Measurements from ENCODE around the gene TMEM19. TPM values are rescaled to one million over a fixed set of nuclear protein-coding genes. Genes with fewer than 3 reads are reported as not detected.
A peak's percentile ranks its signal among the peaks of the same experiment; 100 is the strongest.

Gene TMEM19
- total RNA-seq, 4 donors from 2014 or later = 10.6 to 35.9 (median 20.1) TPM

DNA sequence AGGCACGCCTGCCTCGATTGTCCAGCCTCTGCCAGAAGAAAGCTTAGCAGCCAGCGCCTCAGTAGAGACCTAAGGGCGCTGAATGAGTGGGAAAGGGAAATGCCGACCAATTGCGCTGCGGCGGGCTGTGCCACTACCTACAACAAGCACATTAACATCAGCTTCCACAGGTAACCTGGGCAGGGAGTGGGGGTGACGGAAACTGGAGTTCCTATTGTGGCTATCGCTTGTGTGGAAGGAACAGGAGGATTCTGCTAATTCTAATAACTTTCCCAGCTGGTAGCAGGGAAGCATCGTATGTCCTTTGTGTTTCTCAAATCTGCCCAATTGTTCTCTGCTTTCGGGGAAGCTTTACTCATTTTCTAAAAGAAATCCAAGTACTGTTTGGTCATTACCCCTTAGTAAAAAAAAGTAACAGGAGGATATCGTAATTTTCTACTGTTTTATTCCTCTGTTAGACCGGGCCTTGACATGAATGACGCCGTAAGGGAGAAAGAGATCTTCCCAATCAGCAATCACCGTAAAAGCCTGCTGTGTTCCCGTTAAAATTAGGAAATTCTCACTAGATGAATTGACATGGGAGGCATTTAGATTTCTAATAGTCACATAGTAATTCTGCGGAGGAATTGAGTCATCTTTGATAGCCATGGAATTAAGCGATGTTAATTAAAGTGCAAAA is 21.3 kb upstream of the TMEM19 start:
- H3K36me3 ChIP-seq = no peaks in the 10 kb centered on the region
- intact Hi-C loops (cut with DNase I; ENCODE audit: low total_unique reads) = loop anchor here (10.0 kb wide), 1 partner anchor 90 kb away; the partner anchor contains the start of gene RAB21
- no peaks in the 10 kb centered on the region for H3K9me3 ChIP-seq
- H3K4me1 ChIP-seq = peaks cover 0 to 7% of the 10 kb centered on the region in 2 donors
- H3K27me3 ChIP-seq = no peaks in the 10 kb centered on the region
- no peak for DNase-seq
- H3K27ac ChIP-seq = peak overlapping the region; percentile 93 to 96
- TF ChIP-seq POLR2A (IDR thresholded peaks at IDR 0.05) = no peak
- TF ChIP-seq, protein P1, sequence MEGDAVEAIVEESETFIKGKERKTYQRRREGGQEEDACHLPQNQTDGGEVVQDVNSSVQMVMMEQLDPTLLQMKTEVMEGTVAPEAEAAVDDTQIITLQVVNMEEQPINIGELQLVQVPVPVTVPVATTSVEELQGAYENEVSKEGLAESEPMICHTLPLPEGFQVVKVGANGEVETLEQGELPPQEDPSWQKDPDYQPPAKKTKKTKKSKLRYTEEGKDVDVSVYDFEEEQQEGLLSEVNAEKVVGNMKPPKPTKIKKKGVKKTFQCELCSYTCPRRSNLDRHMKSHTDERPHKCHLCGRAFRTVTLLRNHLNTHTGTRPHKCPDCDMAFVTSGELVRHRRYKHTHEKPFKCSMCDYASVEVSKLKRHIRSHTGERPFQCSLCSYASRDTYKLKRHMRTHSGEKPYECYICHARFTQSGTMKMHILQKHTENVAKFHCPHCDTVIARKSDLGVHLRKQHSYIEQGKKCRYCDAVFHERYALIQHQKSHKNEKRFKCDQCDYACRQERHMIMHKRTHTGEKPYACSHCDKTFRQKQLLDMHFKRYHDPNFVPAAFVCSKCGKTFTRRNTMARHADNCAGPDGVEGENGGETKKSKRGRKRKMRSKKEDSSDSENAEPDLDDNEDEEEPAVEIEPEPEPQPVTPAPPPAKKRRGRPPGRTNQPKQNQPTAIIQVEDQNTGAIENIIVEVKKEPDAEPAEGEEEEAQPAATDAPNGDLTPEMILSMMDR (IDR thresholded peaks at IDR 0.05) = no peak
- peak overlapping the region; percentile 64 to 88 for H3K4me3 ChIP-seq

DNA sequence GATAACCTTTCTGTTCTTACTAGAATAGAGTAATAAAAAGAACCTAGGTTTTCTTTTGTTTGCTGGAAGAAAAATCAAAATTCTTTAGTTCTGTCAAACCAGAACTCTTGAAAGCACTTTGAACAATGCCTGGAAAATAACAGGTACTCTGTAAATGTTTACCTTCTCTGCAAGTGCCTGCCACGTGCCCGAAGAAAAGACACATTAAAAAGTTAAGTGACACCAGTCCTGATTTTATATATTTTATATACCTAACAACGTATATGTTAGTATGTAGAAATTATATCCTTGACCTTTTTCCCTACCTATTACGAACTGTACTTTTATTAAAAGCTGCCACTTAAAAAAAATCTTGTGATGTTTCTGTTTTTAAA is 20.8 kb upstream of the TMEM19 start:
- Histone ChIP-seq H3K9me3 (no peaks in the 10 kb centered on the region), H3K36me3 (no peaks in the 10 kb centered on the region), H3K4me1 (peaks cover 0 to 7% of the 10 kb centered on the region in 2 donors), H3K27ac (peak overlapping the region; percentile 93 to 96), H3K27me3 (no peaks in the 10 kb centered on the region), H3K4me3 (peak overlapping the region; percentile 64 to 88)
- TF ChIP-seq, protein P1 (IDR thresholded peaks at IDR 0.05) = no peak
- no peak for TF ChIP-seq POLR2A (IDR thresholded peaks at IDR 0.05)
- no peak for DNase-seq
- intact Hi-C loops (cut with DNase I; ENCODE audit: low total_unique reads) = loop anchor here (10.0 kb wide), 1 partner anchor 90 kb away; the partner anchor contains the start of gene RAB21

DNA sequence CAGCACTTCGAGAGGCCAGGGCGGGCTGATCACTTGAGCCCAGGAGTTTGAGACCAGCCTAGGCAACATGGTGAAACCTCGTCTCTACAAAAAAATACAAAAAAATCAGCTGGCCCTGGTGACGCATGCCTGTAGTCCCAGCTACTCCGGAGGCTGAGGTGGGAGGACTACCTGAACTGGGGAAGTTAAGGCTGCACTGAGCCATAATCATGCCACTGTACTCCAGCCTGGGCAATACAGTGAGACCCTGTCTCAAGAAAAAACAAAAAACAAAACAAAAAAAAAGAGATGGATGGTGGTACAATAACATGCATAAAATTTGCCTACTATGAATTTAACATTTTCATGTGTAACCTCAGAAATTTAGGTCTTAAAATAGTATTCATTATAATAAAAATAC is 19.6 kb upstream of the TMEM19 start:
- intact Hi-C loops (cut with DNase I; ENCODE audit: low total_unique reads) = loop anchor here (10.0 kb wide), 1 partner anchor 89 kb away; the partner anchor contains the start of gene RAB21
- no peaks in the 10 kb centered on the region for H3K36me3 ChIP-seq
- no peak for TF ChIP-seq POLR2A (IDR thresholded peaks at IDR 0.05)
- TF ChIP-seq, protein P1 (IDR thresholded peaks at IDR 0.05) = no peak
- peaks cover 0 to 7% of the 10 kb centered on the region in 2 donors for H3K4me1 ChIP-seq
- H3K9me3 ChIP-seq = no peaks in the 10 kb centered on the region
- no peak for DNase-seq
- no peak overlapping the region for H3K4me3 ChIP-seq
- no peak overlapping the region for H3K27ac ChIP-seq
- no peaks in the 10 kb centered on the region for H3K27me3 ChIP-seq

DNA sequence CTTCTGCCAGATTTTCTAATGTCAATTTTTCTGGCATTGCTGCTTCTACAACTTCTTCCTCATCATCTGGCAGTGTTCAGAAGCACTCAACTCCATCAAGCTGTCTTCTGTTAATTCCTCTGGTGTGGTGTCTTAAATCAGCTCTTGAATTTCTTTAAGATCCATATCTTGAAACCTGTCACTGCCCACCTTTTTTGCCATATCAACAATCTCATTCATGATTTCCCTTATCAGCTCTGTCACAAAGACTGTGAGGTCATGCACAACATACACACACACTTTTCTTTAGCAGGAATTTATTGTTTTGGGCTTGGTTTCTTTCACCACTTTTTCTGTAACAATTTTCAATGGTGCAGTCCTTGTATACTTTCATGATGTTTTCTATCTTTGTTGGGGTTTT is 14.6 kb upstream of the TMEM19 start:
- no peaks in the 10 kb centered on the region for H3K36me3 ChIP-seq
- no peak overlapping the region for H3K27ac ChIP-seq
- H3K4me3 ChIP-seq = no peak overlapping the region
- no peaks in the 10 kb centered on the region for H3K9me3 ChIP-seq
- DNase-seq = no peak
- intact Hi-C loops (cut with DNase I; ENCODE audit: low total_unique reads) = no loop called here
- H3K4me1 ChIP-seq = no peaks in the 10 kb centered on the region
- TF ChIP-seq, protein P1 (IDR thresholded peaks at IDR 0.05) = no peak
- TF ChIP-seq POLR2A (IDR thresholded peaks at IDR 0.05) = no peak
- H3K27me3 ChIP-seq = no peaks in the 10 kb centered on the region

DNA sequence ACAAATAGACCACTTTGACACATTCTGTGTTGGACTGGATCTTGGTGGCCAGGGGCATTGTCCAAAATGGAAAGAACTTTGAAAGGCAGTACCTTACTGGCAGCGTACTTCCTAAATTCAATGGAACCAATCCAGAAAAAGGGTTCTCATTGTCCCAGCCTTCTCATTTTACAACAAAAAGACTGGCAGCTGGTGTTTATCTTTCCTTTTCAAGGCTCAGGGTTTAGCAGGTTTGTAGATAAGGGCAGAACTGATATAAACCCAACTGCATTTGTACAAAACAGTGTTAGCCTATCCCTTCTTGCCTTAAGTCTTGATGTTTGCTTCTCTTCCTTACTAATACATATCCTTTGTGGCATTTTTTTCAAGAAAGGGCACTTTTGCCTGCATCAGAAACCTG is 14.1 kb upstream of the TMEM19 start:
- intact Hi-C loops (cut with DNase I; ENCODE audit: low total_unique reads) = no loop called here
- TF ChIP-seq, protein P1 (IDR thresholded peaks at IDR 0.05) = no peak
- TF ChIP-seq POLR2A (IDR thresholded peaks at IDR 0.05) = no peak
- no peaks in the 10 kb centered on the region for H3K9me3 ChIP-seq

More for the DNA sequence above, 14.1 kb upstream of the TMEM19 start:
- Histone ChIP-seq H3K27ac (no peak overlapping the region), H3K4me3 (no peak overlapping the region), H3K4me1 (no peaks in the 10 kb centered on the region), H3K27me3 (no peaks in the 10 kb centered on the region), H3K36me3 (no peaks in the 10 kb centered on the region)
- no peak for DNase-seq
